Activated T-helper 1 cell treated with anti-CD3 and anti-CD28 coated beads, Interleukin-12 subunit alpha, Interleukin-12 subunit beta, Interleukin-2, Interleukin-4 antibody, amounts not matched to agents 30 ng/mL and 10 ng/mL and 1 ng/mL, durations not matched to agents 14 hours and 24 hours and 36 hours (primary cell): ENCODE results near the gene NATD1. TPM values are rescaled to one million over a fixed set of nuclear protein-coding genes. Genes with fewer than 3 reads are reported as not detected.
A peak's percentile ranks its signal among the peaks of the same experiment; 100 is the strongest.

Experiments used
- DNase-seq: peaks from one replicate; pipeline ENCODE4 v3.0.0; 2021; ENCODE audit warnings: low spot score
- H3K27ac Mint-ChIP-seq: one replicate; pipeline ENCODE4 v1.8.0; 2021; ENCODE audit warnings: mild to moderate bottlenecking, mixed read lengths
- H3K27me3 Mint-ChIP-seq: one replicate; pipeline ENCODE4 v1.8.0; 2022; ENCODE audit warnings: mild to moderate bottlenecking, moderate library complexity, mixed read lengths; ENCODE audit not compliant: insufficient read depth
- H3K36me3 Mint-ChIP-seq: one replicate; pipeline ENCODE4 v1.8.0; 2021; ENCODE audit warnings: low read depth, mixed read lengths
- H3K4me1 Mint-ChIP-seq: one replicate; pipeline ENCODE4 v1.8.0; 2021; ENCODE audit warnings: low read depth, mixed read lengths
- H3K4me3 Mint-ChIP-seq: one replicate; pipeline ENCODE4 v1.8.0; 2021; ENCODE audit warnings: mild to moderate bottlenecking, moderate library complexity, mixed read lengths
- H3K9me3 Mint-ChIP-seq: one replicate; pipeline ENCODE4 v1.8.0; 2021; ENCODE audit warnings: mixed read lengths
- intact Hi-C: fragments of 100-400 bp; cut with micrococcal nuclease; formaldehyde crosslinking; loops from one replicate; pipeline ENCODE4 v1.15.1; 2024
- total RNA-seq: library from RNA; stranded (reverse); gene quantifications from 2 replicates; pipeline ENCODE4 v1.2.3, GENCODE V29; 2022

NATD1 gene
- total RNA-seq, 1 donor from 2014 or later, result 1.6 TPM

- Mint-ChIP-seq H3K9me3 (no peaks in the 10 kb centered on the region), H3K27me3 (no peaks in the 10 kb centered on the region), H3K4me3 (peak overlapping the region; percentile 97), H3K36me3 (peaks cover 11% of the 10 kb centered on the region), H3K4me1 (peaks cover 36% of the 10 kb centered on the region), H3K27ac (no peak overlapping the region)
- DNase-seq, result no peak
- intact Hi-C loops, result loop anchor here (5.0 kb wide), 1 partner anchor 110 kb away; no protein-coding TSS in a partner anchor
Observed at GRCh38 chr17:21211825-21212479, 41.3 kb downstream of the NATD1 start.

GRCh38 chr17:21210411-21211076, 42.7 kb downstream of the NATD1 start:
- H3K4me3 Mint-ChIP-seq, result no peak overlapping the region
- intact Hi-C loops, result loop anchor here (5.0 kb wide), 1 partner anchor 112 kb away; no protein-coding TSS in a partner anchor
- H3K27ac Mint-ChIP-seq, result no peak overlapping the region
- peaks cover 12% of the 10 kb centered on the region for H3K36me3 Mint-ChIP-seq
- H3K4me1 Mint-ChIP-seq, result peaks cover 29% of the 10 kb centered on the region
- no peaks in the 10 kb centered on the region for H3K9me3 Mint-ChIP-seq
- DNase-seq, result no peak
- no peaks in the 10 kb centered on the region for H3K27me3 Mint-ChIP-seq

GRCh38 chr17:21209511-21210175, 43.6 kb downstream of the NATD1 start:
- Mint-ChIP-seq H3K4me3 (no peak overlapping the region), H3K36me3 (peaks cover 12% of the 10 kb centered on the region), H3K9me3 (no peaks in the 10 kb centered on the region), H3K4me1 (peaks cover 21% of the 10 kb centered on the region), H3K27ac (no peak overlapping the region), H3K27me3 (no peaks in the 10 kb centered on the region)
- intact Hi-C loops, result loop anchor here (5.0 kb wide), 1 partner anchor 113 kb away; no protein-coding TSS in a partner anchor
- DNase-seq, result no peak

- H3K36me3 Mint-ChIP-seq, result peaks cover 11% of the 10 kb centered on the region
- peaks cover 21% of the 10 kb centered on the region for H3K4me1 Mint-ChIP-seq
- H3K9me3 Mint-ChIP-seq, result no peaks in the 10 kb centered on the region
- no peak overlapping the region for H3K27ac Mint-ChIP-seq
- no peak overlapping the region for H3K4me3 Mint-ChIP-seq
- no peak for DNase-seq
- intact Hi-C loops, result no loop called here
- no peaks in the 10 kb centered on the region for H3K27me3 Mint-ChIP-seq
Observed at GRCh38 chr17:21208352-21208751, 44.9 kb downstream of the NATD1 start.

- no peaks in the 10 kb centered on the region for H3K27me3 Mint-ChIP-seq
- intact Hi-C loops, result no loop called here
- H3K9me3 Mint-ChIP-seq, result no peaks in the 10 kb centered on the region
- H3K27ac Mint-ChIP-seq, result no peak overlapping the region
- DNase-seq, result no peak
- no peak overlapping the region for H3K4me3 Mint-ChIP-seq
- peaks cover 9% of the 10 kb centered on the region for H3K36me3 Mint-ChIP-seq
- H3K4me1 Mint-ChIP-seq, result peaks cover 5% of the 10 kb centered on the region
Observed at GRCh38 chr17:21204935-21205334, 48.3 kb downstream of the NATD1 start.

- H3K4me3 Mint-ChIP-seq, result no peak overlapping the region
- H3K4me1 Mint-ChIP-seq, result peaks cover 5% of the 10 kb centered on the region
- H3K9me3 Mint-ChIP-seq, result no peaks in the 10 kb centered on the region
- intact Hi-C loops, result no loop called here
- no peaks in the 10 kb centered on the region for H3K27me3 Mint-ChIP-seq
- no peak overlapping the region for H3K27ac Mint-ChIP-seq
- H3K36me3 Mint-ChIP-seq, result peaks cover 13% of the 10 kb centered on the region
- DNase-seq, result no peak
Observed at GRCh38 chr17:21202512-21202911, 50.7 kb downstream of the NATD1 start.

- Mint-ChIP-seq H3K4me1 (peaks cover 5% of the 10 kb centered on the region), H3K9me3 (no peaks in the 10 kb centered on the region), H3K27ac (no peak overlapping the region), H3K4me3 (no peak overlapping the region), H3K27me3 (no peaks in the 10 kb centered on the region), H3K36me3 (peaks cover 17% of the 10 kb centered on the region)
- intact Hi-C loops, result no loop called here
- no peak for DNase-seq
Observed at GRCh38 chr17:21201874-21202273, 51.3 kb downstream of the NATD1 start.

GRCh38 chr17:21201298-21201595, 52.0 kb downstream of the NATD1 start:
- no peaks in the 10 kb centered on the region for H3K9me3 Mint-ChIP-seq
- peaks cover 5% of the 10 kb centered on the region for H3K4me1 Mint-ChIP-seq
- DNase-seq, result no peak
- no peak overlapping the region for H3K4me3 Mint-ChIP-seq
- H3K27me3 Mint-ChIP-seq, result no peaks in the 10 kb centered on the region
- no peak overlapping the region for H3K27ac Mint-ChIP-seq
- intact Hi-C loops, result no loop called here
- H3K36me3 Mint-ChIP-seq, result peaks cover 21% of the 10 kb centered on the region

GRCh38 chr17:21200590-21201297, 52.5 kb downstream of the NATD1 start:
- Mint-ChIP-seq H3K27me3 (no peaks in the 10 kb centered on the region), H3K27ac (no peak overlapping the region), H3K9me3 (no peaks in the 10 kb centered on the region), H3K36me3 (peaks cover 19% of the 10 kb centered on the region), H3K4me3 (no peak overlapping the region), H3K4me1 (peaks cover 5% of the 10 kb centered on the region)
- DNase-seq, result no peak
- intact Hi-C loops, result no loop called here

GRCh38 chr17:21199856-21200255, 53.4 kb downstream of the NATD1 start:
- Mint-ChIP-seq H3K4me3 (no peak overlapping the region), H3K4me1 (peaks cover 5% of the 10 kb centered on the region), H3K27me3 (no peaks in the 10 kb centered on the region), H3K9me3 (no peaks in the 10 kb centered on the region), H3K27ac (no peak overlapping the region), H3K36me3 (peaks cover 19% of the 10 kb centered on the region)
- no peak for DNase-seq
- intact Hi-C loops, result no loop called here

- no peaks in the 10 kb centered on the region for H3K9me3 Mint-ChIP-seq
- H3K27ac Mint-ChIP-seq, result no peak overlapping the region
Observed at GRCh38 chr17:21199311-21199710, 53.9 kb downstream of the NATD1 start.

GRCh38 chr17:21198411-21198810, 54.8 kb downstream of the NATD1 start:
- intact Hi-C loops, result no loop called here

More at GRCh38 chr17:21199311-21199710, 53.9 kb downstream of the NATD1 start:
- DNase-seq, result no peak
- intact Hi-C loops, result no loop called here
- Mint-ChIP-seq H3K4me1 (peaks cover 9% of the 10 kb centered on the region), H3K27me3 (no peaks in the 10 kb centered on the region), H3K36me3 (peaks cover 22% of the 10 kb centered on the region), H3K4me3 (no peak overlapping the region)

GRCh38 chr17:21196126-21196525, 57.1 kb downstream of the NATD1 start:
- intact Hi-C loops, result no loop called here
- Mint-ChIP-seq H3K4me1 (peaks cover 15% of the 10 kb centered on the region), H3K27ac (no peak overlapping the region), H3K27me3 (no peaks in the 10 kb centered on the region), H3K4me3 (no peak overlapping the region), H3K9me3 (no peaks in the 10 kb centered on the region), H3K36me3 (peaks cover 23% of the 10 kb centered on the region)
- no peak for DNase-seq

More at GRCh38 chr17:21198411-21198810, 54.8 kb downstream of the NATD1 start:
- DNase-seq, result no peak
- H3K4me3 Mint-ChIP-seq, result no peak overlapping the region
- H3K27me3 Mint-ChIP-seq, result no peaks in the 10 kb centered on the region
- no peak overlapping the region for H3K27ac Mint-ChIP-seq
- H3K36me3 Mint-ChIP-seq, result peaks cover 25% of the 10 kb centered on the region
- peaks cover 11% of the 10 kb centered on the region for H3K4me1 Mint-ChIP-seq
- H3K9me3 Mint-ChIP-seq, result no peaks in the 10 kb centered on the region
